Sigmoid colon (tissue), 4 donors: ENCODE data around the gene ASB17.

Source experiments
- CTCF ChIP-seq, 4 experiments: fragments of 450-650 bp in 3 of 4; fragments of 200-600 bp in 1 of 4; IDR thresholded peaks; one replicate each; pipeline ENCODE4 v1.5.1; 2016 to 2019; ENCODE audit warnings: antibody characterized with exemption in 4 of 4, mild to moderate bottlenecking in 3 of 4, moderate library complexity in 2 of 4
- POLR2A ChIP-seq, 2 donors: fragments of 450-650 bp; IDR thresholded peaks; one replicate each; pipeline ENCODE4 v1.6.1; 2016; ENCODE audit warnings: antibody characterized with exemption in 2 of 2, mild to moderate bottlenecking in 2 of 2, moderate library complexity in 2 of 2
- POLR2AphosphoS5 ChIP-seq, 4 donors: sonication (generic); formaldehyde crosslinking; IDR thresholded peaks; one replicate each; pipeline ENCODE4 v1.6.1; 2017; ENCODE audit warnings: antibody characterized with exemption in 4 of 4

GRCh38 chr1:75937034-75937433 is 4.8 kb upstream of the ASB17 start:
- TF ChIP-seq CTCF (IDR thresholded peaks at IDR 0.05): no peak
- TF ChIP-seq POLR2AphosphoS5 (IDR thresholded peaks at IDR 0.05): no peak
- no peak for TF ChIP-seq POLR2A (IDR thresholded peaks at IDR 0.05)
